HUES64 (cell line): ENCODE measurements around the gene FFAR3.
"Not testable (repeated sequence)": the region's sequence is repeated elsewhere in the genome, so short reads cannot be mapped to it uniquely, and the experiment has no call there.

Experiments used
- H3K27ac ChIP-seq: 2 replicates; pipeline ENCODE4 v1.7.0; 2013; ENCODE audit warnings: low read depth, low read length, inconsistent platforms
- H3K27me3 ChIP-seq: 2 replicates; pipeline ENCODE4 v1.6.1; 2013; ENCODE audit warnings: mild to moderate bottlenecking, low read length; ENCODE audit not compliant: insufficient read depth
- H3K36me3 ChIP-seq: 2 replicates; pipeline ENCODE4 v1.6.1; 2013; ENCODE audit warnings: mild to moderate bottlenecking, low read length; ENCODE audit not compliant: insufficient read depth
- H3K4me1 ChIP-seq: 2 replicates; pipeline ENCODE4 v1.6.1; 2013; ENCODE audit warnings: mild to moderate bottlenecking, low read length, moderate library complexity; ENCODE audit not compliant: insufficient read depth
- H3K4me3 ChIP-seq: 2 replicates; pipeline ENCODE4 v1.5.1; 2013; ENCODE audit warnings: mild to moderate bottlenecking, low read length, moderate library complexity
- H3K9ac ChIP-seq: 2 replicates; pipeline ENCODE4 v1.6.1; 2013; ENCODE audit warnings: mild to moderate bottlenecking, low read depth, low read length
- H3K9me3 ChIP-seq: 2 replicates; pipeline ENCODE4 v1.6.1; 2013; ENCODE audit warnings: low read depth, low read length; ENCODE audit not compliant: insufficient read depth
- WGBS: fragments of 150-250, 120-280 bp; methylation state at CpG from one replicate; pipeline ENCODE4 v1.1.7; 2013; ENCODE audit warnings: missing lambda C conversion rate; 5-methylcytosine and 5-hydroxymethylcytosine counted together

FFAR3 gene

DNA sequence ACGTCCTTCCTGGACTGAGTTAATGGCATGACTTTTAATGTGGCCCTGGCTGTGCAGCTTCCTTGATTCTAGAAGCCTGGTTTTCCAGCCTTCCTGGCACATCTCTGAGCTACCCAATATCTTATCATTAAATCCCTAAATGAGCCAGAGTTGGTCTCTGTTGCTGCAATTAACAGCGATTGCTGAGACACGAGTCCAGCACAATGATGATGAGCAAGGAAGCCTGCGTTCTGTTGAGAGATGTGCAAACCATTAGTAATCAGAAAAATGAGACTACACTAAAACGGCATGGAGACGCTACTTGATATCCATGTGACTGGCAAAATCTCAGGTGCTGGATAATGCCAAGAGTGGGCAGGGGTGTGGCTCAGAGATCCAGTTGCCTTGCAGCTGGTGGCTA is 38.8 kb downstream of the FFAR3 start:
- H3K9ac ChIP-seq, result no peak overlapping the region
- H3K27ac ChIP-seq, result no peak overlapping the region
- H3K27me3 ChIP-seq, result no peaks in the 10 kb centered on the region
- no peaks in the 10 kb centered on the region for H3K36me3 ChIP-seq
- H3K9me3 ChIP-seq, result no peaks in the 10 kb centered on the region
- WGBS, result 94% methylated on average over 6 of the region's 6 CpGs
- no peak overlapping the region for H3K4me3 ChIP-seq
- H3K4me1 ChIP-seq, result no peaks in the 10 kb centered on the region

DNA sequence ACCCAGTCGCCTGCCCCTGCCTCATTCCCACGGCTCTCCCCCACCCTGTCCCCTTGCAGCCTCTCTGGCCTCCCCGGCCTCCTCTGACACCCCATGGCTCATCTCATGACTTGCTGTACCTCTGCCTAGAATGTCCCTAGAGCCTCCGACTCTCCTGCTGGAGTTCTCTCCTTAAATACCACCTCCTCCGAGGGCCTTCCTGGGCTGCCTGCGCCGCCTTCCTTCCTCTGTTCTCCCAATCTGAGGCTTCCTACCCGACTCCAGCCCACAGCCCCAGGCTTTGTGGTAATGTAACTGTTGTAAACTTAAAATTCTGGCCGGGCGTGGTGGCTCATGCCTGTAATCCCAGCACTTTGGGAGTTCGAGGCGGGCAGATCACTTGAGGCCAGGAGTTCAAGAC is 40.3 kb downstream of the FFAR3 start:
- H3K9me3 ChIP-seq, result no peaks in the 10 kb centered on the region
- H3K27me3 ChIP-seq, result no peaks in the 10 kb centered on the region
- H3K4me3 ChIP-seq, result no peak overlapping the region
- no peaks in the 10 kb centered on the region for H3K4me1 ChIP-seq
- H3K36me3 ChIP-seq, result no peaks in the 10 kb centered on the region
- H3K9ac ChIP-seq, result no peak overlapping the region
- 93% methylated on average over 12 of the region's 12 CpGs for WGBS
- H3K27ac ChIP-seq, result no peak overlapping the region

DNA sequence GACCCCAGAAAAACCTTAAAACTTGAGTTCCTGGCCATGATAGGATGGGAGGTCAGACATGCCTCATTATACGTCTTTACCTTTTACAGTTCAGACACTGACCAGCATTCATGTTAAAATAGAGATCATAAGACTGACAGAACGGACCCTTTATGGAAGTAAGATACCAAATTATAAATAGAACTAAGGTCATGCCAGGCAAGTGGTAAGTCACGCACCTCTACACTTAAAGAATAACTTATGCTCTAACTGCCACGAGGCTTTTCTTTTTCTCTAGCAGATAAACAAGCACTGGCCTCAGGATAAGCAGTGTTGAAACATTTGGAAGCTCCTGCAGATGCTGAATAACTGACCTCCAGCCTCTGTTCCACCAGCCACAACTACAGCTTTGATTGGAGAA is 41.0 kb downstream of the FFAR3 start:
- Histone ChIP-seq H3K27me3 (no peaks in the 10 kb centered on the region), H3K4me3 (no peak overlapping the region), H3K27ac (no peak overlapping the region), H3K9ac (no peak overlapping the region), H3K36me3 (no peaks in the 10 kb centered on the region), H3K4me1 (no peaks in the 10 kb centered on the region), H3K9me3 (no peaks in the 10 kb centered on the region)
- WGBS, result 94% methylated on average over 4 of the region's 4 CpGs

DNA sequence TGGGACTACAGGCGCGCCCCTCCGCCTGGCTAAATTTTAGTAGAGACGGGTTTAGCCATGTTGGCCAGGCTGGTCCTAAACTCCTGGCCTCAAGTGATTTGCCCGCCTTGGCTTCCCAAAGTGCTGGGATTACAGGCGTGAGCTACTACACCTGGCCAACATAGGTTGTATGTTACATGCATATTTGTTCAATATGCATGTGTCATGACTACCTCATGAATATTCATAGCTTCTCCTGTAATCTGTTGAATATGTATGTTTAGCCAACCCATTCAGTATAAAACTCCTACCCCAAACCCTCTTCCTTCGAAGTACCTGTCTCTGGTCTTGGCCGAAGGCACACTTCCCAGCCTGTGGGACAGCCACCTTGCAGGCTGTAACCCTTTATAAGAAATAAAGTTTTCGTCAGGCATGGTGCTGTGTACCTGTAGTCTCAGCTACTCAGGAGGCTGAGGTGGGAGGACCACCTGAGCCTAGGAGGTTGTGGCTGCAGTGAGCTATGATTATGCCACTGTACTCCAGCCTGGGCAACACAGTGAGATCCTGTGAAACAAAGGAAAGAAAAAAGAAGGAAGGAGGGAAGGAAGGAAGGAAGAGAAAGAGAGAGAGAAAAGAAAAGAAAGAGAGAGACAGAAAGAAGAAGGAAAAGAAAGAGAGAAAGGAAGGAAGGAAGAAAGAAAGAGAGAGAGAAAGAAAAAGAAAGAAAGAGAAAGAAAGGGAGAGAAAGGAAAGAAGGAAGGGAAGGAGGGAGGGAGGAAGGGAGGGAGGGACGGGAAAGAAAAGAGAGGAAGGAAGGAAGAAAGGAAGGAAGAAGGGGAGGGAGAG is 41.9 kb downstream of the FFAR3 start:
- Histone ChIP-seq H3K4me1 (no peaks in the 10 kb centered on the region), H3K4me3 (no peak overlapping the region)
- WGBS, result 90% methylated on average over 10 of the region's 10 CpGs

DNA sequence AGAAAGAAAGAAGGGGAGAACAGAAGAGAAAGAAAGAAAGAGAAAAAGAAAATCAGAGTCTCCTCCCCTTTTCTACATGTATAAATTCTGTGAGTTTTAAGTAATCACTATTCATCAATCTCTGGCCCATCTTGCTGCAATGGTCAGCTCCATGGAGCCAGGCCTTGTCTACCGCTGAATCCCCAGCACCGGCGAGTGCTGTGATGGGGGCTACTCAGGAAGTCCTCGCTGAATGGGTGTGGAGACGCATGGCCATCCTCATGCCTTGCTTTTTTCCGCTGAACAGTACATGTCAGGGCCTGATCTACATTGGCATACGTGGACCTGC is 42.5 kb downstream of the FFAR3 start:
- Histone ChIP-seq H3K4me3 (no peak overlapping the region), H3K9ac (no peak overlapping the region), H3K27ac (no peak overlapping the region), H3K4me1 (no peaks in the 10 kb centered on the region), H3K36me3 (no peaks in the 10 kb centered on the region), H3K27me3 (no peaks in the 10 kb centered on the region), H3K9me3 (no peaks in the 10 kb centered on the region)
- WGBS, result 92% methylated on average over 7 of the region's 7 CpGs

More for the DNA sequence above, 41.9 kb downstream of the FFAR3 start:
- Histone ChIP-seq H3K9ac (no peak overlapping the region), H3K36me3 (no peaks in the 10 kb centered on the region), H3K27ac (no peak overlapping the region), H3K9me3 (no peaks in the 10 kb centered on the region), H3K27me3 (no peaks in the 10 kb centered on the region)

DNA sequence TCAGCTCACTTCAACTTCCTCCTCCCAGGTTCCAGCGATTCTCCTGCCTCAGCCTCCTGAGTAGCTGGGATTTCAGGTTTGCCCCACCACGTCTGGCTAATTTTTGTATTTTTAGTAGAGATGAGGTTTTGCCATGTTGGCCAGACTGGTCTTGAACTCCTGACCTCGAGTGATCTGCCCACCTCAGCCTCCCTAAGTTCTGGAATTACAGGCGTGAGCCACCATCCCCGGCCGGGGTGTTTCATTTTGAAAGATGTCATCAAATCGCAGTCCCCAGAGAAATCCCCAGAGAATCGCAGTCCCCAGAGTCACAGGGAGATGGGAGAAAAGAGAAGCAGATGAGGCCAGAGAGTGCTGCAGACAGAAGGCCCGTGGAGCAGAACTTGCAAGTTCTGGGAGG is 43.2 kb downstream of the FFAR3 start:
- not testable (repeated sequence) for H3K36me3 ChIP-seq, H3K9me3 ChIP-seq, H3K27ac ChIP-seq, H3K9ac ChIP-seq, H3K27me3 ChIP-seq, H3K4me3 ChIP-seq, H3K4me1 ChIP-seq
- WGBS, result 89% methylated on average over 9 of the region's 9 CpGs

DNA sequence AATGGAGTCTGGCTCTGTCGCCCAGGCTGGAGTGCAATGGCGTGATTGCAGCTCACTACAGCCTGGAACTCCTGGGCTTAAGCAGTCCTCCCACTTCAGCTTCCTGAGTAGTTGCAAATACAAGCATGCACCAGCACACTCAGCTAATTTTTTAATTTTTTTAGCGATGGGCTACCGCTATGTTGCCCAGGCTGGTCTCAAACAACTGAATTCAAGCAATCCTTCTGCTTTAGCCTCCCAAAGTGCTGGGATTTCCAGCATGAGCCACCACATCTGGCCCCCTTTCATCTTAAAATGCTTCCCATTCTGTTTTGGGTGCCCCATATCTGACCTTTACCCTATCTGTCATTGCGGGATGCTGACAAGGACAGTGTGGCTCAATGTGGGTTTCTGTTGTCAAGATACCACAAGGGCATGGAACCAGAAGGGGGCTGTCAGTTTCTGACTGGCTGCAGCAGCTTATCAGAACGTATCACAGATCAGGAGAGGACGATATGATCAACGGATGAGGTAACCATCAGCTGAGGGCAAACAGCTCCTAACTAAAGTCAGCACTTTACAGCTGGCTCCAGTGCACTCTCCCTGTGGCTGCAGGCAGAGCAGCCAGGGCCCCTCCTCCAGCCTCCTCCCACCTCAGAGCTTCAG is 45.0 kb downstream of the FFAR3 start:
- Histone ChIP-seq H3K9me3 (no peaks in the 10 kb centered on the region), H3K4me1 (no peaks in the 10 kb centered on the region), H3K9ac (no peak overlapping the region), H3K27ac (no peak overlapping the region), H3K4me3 (no peak overlapping the region), H3K36me3 (no peaks in the 10 kb centered on the region), H3K27me3 (no peaks in the 10 kb centered on the region)
- 88% methylated on average over 8 of the region's 8 CpGs for WGBS

DNA sequence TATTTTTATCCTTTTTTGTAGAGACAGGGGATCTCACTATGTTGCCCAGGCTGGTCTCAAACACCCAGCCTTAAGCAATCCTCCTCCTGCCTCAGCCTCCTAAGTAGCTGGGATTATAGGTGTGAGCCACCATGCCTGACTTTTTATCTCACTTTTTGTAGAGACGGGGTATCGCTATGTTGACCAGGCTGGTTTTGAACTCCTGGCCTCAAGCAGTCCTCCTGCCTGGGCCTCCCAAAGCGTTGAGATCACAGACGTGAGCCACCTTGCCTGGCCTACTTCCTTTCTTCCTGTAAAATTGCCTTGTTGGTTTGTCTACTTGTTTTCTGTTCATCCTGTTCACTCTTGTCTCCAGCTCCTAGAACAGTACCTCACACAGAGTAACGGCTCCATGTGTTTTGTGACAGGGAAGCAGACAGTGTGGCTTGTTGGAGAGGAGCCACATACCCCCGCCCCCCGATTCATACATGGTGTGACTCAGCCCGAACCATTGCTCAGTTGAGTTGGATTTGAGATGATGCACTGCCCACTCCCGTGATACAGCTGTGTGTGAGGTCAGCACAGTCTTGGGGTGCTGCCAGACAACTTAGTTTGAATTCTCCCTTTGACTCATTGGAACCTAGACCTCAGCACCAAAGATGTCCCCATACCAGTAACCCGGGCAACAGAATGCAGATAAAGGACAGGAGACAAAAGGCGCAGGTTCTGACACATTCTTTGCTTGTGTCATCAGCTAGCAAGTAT is 46.8 kb downstream of the FFAR3 start:
- H3K9ac ChIP-seq, result no peak overlapping the region
- H3K4me3 ChIP-seq, result no peak overlapping the region
- no peak overlapping the region for H3K27ac ChIP-seq
- H3K36me3 ChIP-seq, result no peaks in the 10 kb centered on the region
- no peaks in the 10 kb centered on the region for H3K4me1 ChIP-seq
- WGBS, result 92% methylated on average over 11 of the region's 11 CpGs
- no peaks in the 10 kb centered on the region for H3K9me3 ChIP-seq
- H3K27me3 ChIP-seq, result no peaks in the 10 kb centered on the region

DNA sequence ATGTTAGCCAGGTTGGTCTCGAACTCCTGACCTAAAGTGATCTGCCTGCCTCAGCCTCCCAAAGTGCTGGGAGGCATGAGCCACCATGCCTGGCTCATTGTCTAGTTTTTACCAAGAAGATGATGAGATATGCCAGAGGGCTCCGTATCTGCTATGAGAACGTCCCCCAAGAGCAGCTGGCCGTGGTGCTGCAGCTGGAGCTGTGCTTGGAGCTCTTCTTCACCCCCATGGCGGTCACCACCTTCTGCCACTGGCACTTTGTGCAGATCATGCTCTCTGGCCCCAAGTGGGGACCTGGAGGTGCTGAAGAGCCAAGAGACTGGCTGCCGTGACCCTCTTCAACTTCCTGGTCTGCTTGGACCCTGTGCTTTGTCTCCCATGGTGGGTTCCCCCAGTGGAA is 49.4 kb downstream of the FFAR3 start:
- H3K27me3 ChIP-seq, result no peaks in the 10 kb centered on the region
- no peak overlapping the region for H3K9ac ChIP-seq
- no peaks in the 10 kb centered on the region for H3K36me3 ChIP-seq
- no peaks in the 10 kb centered on the region for H3K4me1 ChIP-seq
- no peaks in the 10 kb centered on the region for H3K9me3 ChIP-seq
- 90% methylated on average over 6 of the region's 6 CpGs for WGBS
- no peak overlapping the region for H3K4me3 ChIP-seq
- no peak overlapping the region for H3K27ac ChIP-seq

DNA sequence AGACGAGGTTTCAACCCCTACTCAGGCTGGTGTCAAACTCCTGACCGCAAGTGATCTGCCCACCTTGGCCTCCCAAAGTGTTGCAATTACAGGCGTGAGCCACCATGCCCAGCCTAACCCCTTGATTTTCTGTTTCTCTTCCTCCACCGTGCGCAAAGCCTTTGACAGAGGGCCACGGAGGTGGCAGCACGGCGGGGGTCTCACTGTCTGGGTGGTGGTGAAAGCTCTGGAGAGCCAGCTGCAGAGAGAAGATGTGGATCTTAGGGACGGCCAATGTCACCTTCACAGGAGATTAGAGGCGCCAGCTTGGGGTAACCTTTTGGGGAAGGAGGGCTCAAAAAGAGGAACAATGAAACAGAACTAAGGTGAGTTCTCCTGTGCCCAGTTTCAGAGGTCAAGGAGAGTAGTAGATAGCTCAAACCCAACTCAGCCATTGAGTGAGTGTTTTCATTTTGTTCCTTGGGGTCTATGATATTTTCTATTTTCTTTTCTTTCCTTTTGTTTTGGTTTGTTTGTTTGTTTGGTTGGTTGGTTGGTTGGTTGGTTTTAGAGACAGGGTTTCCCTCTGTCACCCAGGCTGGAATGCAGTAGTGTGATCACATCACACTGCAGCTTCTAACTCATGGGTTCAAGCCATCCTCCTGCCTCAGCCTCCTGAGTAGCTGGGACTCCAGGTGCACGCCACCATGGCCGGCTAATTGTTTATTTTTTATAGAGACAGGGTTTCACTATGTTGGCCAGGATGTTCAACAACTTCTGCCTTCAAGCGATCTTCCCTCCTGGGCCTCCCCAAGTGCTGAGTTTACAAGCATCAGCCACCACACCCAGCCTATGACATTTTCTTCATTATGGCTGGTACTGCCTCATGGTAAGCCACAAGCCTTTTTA is 50.3 kb downstream of the FFAR3 start:
- Histone ChIP-seq H3K4me3 (no peak overlapping the region), H3K27me3 (no peaks in the 10 kb centered on the region), H3K9me3 (no peaks in the 10 kb centered on the region), H3K4me1 (no peaks in the 10 kb centered on the region), H3K36me3 (no peaks in the 10 kb centered on the region), H3K27ac (no peak overlapping the region), H3K9ac (no peak overlapping the region)
- WGBS, result 93% methylated on average over 13 of the region's 13 CpGs

DNA sequence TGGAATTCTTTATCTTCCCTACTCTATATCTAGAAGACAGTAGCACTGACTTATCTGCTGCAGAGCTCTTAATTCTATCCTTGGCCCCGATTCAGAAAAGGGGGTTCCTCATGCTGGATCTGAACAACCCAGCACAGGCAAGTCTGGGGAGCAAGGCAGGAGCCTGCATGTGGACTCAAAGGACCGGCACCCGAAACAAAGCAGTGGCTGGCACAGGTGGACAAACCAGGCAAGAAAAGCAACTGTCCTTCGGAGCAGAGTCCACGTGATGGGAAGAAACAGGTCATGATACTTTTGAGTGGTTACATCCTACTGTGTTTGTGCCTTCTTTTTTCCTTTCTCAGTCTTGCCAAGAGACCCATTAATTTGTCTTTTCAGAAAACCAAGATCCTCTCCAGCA is 50.9 kb downstream of the FFAR3 start:
- Histone ChIP-seq H3K27ac (no peak overlapping the region), H3K9me3 (no peaks in the 10 kb centered on the region), H3K27me3 (no peaks in the 10 kb centered on the region), H3K4me3 (no peak overlapping the region), H3K4me1 (no peaks in the 10 kb centered on the region), H3K36me3 (no peaks in the 10 kb centered on the region), H3K9ac (no peak overlapping the region)
- 91% methylated on average over 5 of the region's 5 CpGs for WGBS
